Stomach (tissue), 4 donors: ENCODE measurements around the gene MRC1.

Experiments used
- CTCF ChIP-seq, 7 experiments: fragments of 450-650 bp in 4 of 7; fragments of 200-600 bp in 3 of 7; sonication (generic) in 3 of 7; IDR thresholded peaks; one replicate each; pipeline ENCODE4 v1.5.1; 2016 to 2019; ENCODE audit warnings: antibody characterized with exemption in 7 of 7, control low read depth in 2 of 7, mild to moderate bottlenecking in 1 of 7
- EP300 ChIP-seq: sonication (generic); formaldehyde crosslinking; IDR thresholded peaks from one replicate; pipeline ENCODE4 v1.6.1; 2017; ENCODE audit warnings: antibody characterized with exemption
- POLR2A ChIP-seq, 4 donors: fragments of 450-650 bp; IDR thresholded peaks; one replicate each; pipeline ENCODE4 v1.6.1; 2016; ENCODE audit warnings: antibody characterized with exemption in 4 of 4, control low read depth in 2 of 4, mild to moderate bottlenecking in 1 of 4, moderate library complexity in 1 of 4

DNA sequence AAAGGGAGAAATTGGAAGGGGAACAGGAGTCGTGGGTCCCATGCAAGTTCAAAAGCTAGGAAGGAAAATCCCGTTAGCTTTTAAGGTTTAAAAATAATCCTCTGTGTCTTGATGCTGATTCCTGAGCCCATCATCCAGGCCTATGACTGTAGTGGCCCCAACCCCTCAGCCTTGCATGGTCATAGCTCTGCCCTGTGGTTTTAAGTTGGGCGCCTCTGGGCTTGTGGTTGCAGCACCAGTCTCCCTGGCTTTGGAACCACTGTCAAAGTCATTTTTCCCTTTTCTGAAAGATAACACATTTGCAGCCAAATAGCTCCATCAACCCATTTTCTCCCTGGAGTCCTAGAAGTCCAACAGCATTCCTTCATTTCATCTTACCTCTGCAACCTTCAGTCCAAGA, 43.5 kb upstream of the MRC1 start:
- TF ChIP-seq CTCF (IDR thresholded peaks at IDR 0.05) (no peak), POLR2A (IDR thresholded peaks at IDR 0.05) (no peak), EP300 (no peak)
